GM21381 (cell line): ENCODE measurements around the gene MAJIN.
"Not testable (repeated sequence)": the region's sequence is repeated elsewhere in the genome, so short reads cannot be mapped to it uniquely, and the experiment has no call there.

Experiments used
- ATAC-seq: cut with Tn5 transposase; IDR thresholded peaks from one replicate; pipeline ENCODE4 v1.9.1; 2021; ENCODE audit warnings: mild to moderate bottlenecking, moderate library complexity; ENCODE audit not compliant: unreplicated experiment

MAJIN gene, protein sequence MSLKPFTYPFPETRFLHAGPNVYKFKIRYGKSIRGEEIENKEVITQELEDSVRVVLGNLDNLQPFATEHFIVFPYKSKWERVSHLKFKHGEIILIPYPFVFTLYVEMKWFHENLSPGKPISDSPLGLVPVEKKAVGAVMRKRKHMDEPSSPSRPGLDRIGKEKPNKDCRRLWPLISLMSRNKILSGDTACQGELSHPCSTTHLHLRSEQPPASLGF

DNA sequence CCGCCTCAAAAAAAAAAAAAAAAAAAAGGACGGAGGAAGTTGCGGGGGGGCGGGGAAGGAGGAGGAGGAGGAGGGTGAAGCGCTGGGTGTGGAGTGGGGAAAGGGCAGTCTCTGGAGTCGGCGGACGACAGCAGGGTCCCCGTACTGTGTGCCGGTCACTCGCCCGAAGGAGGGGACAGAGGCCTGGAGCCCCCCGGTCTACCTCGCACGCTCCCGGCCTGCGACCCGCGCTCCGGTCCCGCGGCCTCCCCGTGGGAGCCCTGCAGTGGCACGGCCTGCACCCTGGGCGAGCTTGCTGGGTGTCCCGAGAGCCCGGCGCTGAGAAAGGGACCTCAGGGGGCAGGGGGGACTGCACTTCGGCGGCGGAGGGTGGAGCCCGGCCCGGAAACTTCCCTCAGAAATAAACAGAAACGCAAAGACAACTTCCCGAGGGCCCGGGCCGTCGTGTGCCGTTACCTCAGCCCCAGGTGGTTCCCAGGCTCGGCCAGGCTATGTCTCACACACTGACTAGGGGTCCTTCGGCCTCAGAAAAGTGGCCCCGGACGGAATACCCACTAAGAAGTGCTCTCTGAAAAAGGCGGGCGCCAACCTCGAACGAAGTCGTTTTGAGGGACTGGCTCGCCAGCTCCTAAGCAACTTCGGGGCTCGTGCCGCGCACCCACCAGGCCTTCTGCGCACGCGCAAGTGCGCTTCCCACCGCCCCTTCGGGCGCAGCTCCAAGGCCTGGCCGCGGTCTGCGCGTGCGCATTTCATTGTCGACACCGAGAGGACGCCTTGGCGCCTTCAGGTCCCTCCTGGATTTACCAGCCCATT, at the start of gene MAJIN:
Gene MAJIN, minus strand, starts transcription at position 688 of the 813 bp plus-strand sequence. CDS start 12,703 bp downstream, outside the sequence.
- no peak for ATAC-seq

DNA sequence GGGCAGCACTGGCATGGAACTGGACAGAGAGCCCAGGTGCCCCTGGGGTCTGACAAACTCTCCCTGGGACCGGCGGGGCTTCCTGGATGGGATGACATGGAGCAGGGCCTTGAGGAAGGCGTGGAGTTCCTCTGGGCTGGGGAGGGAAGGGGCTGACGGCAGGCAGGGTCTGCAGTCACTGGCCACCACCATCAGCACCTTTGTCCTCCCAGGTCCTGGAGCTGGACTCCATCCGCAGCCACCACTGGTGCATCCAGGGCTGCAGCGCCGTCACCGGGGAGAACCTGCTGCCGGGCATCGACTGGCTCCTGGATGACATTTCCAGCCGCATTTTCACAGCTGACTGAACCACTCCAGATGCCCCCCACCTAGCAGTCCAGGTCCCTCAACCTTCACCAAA, 49.6 kb upstream of the MAJIN start:
- no peak for ATAC-seq

DNA sequence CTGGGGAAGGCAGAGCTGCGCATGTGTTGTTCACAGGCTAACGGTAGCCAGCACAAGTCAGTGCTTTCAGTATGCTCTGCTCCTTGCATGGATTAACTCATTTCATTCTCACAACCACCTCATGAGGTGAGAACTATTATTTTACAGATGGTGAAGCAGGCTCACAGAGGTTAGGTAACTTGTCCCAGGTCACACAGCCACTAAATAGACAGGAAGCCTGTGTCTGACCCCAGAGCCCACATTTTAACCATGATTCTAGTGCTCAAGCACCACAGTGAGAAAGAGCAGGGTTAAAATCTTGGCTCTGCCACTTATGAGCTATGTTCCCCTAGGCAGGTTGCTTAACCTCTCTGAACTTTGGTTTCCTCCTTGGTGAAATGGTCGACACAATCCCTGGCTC, 49.1 kb upstream of the MAJIN start:
- ATAC-seq = no peak

DNA sequence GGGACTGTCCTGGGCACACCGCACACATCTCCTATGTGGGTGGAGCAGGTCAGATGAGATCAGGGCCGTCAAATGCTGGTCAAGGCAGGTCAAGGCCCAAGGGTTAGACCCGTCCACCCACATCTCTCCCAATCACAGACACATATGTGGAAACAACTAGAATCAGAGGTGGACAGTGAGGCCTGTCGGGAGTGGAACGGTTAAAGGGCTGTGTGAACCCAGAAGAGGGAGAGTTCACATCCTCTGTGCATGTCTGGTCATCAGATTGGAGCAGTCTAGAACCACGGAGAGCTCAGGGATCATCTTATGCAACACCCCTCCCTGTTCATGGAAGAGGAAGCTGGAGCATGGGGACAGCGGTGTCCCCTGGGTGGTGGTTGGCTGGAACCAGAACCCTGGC, 47.9 kb upstream of the MAJIN start:
- no peak for ATAC-seq

DNA sequence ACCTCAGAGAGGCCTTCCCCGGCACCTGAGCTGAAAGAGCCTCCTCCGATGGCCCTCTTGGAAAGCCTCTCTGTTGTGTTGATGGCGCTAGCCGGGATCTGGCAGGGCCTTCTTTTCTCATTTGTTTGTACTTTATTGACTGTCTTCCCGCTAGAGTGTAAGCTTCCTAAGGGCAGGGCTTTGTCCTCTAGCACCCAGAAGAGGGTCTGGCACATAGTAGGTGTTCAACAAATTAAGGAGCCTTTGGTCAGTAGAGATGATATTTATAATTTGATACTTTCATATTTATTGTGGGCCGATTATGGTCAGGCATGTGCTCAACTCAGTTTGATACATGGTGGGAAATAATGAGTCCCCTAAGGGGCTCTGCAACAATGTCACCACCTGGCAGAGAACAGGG, 46.0 kb upstream of the MAJIN start:
- ATAC-seq = no peak

DNA sequence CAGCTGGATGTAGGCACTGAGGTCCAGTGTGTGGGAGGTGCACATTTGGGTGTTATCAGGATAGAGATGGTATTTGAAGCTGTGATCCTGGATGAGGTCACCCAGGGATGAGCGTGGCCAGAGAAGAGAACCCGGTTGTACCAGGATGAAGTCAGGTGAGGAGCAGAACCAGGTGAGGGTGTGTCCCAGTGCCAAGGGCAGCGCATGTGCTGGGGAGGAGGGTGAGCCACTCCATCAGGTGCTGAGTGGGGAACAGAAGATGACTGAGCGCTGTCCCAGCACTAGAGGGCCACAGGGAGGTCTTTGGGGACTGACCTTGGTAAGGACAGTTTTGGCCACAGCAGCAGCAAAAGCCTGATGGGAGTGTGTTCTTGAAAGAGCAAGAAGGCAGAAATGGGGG, 44.8 kb upstream of the MAJIN start:
- no peak for ATAC-seq

DNA sequence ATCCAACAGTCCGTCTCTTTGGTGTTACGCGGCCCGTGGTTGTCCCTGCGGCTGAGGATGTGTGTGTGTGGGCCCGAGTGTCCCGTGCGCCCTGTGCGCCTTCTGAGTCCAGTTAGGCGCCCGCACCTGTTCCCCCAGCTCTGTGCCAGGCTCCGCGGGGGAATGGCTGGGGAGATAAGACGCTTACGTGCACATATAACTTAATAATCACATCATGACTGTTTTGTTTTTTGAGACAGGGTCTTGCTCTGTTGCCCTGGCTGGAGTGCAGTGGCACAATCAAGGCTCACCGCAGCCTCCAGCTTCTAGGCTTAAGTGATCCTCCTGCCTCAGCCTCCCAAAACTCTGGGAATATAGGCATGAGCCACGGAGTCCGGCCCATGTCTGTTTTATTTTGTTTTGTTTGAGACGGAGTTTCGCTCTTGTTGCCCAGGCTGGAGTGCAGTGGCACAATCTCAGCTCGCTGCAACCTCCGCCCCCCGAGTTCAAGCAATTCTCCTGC, 42.9 kb upstream of the MAJIN start:
- ATAC-seq = no peak

DNA sequence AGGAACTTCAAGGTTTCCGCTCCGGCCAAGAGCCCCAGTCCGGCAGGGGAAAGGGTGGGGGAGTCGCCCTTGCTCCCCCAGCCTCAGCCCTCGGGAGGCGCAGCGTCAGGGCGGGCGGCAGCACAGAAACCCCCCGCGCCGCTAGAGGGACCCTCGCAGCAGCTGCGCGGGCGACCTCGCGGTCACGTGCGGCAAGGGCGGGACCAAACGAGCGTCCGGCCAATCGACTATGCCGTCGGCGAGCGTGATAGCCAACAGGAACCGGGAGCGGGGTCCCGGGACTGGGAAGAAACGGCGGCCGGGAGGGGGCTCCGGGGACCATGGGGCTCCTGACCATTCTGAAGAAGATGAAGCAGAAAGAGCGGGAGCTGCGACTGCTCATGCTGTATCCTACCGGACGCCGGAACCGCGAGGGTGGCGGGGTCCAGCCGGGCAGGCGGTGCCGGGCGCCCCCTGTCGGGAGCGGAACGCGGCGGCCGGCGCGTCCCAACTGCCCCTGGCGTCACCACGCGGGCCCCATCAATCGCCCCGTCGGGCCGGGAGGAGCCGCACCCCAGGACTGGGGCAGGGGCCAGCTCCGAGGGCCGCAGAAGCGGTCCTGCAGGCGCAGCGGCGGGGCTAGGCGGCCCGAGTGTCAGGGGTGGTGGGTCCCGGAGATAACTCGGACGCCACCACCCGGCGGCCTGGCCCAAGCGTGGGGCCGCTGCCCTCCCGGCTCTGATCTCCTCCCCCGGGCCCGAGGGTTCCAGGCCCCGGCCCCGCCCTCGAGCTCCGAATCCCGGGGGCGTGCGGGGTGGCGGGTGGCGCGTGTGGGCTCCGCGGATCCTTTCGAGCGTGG, 42.2 kb upstream of the MAJIN start, which contains the start of gene ARL2:
Gene ARL2, plus strand, starts transcription at position 273 of the 838 bp plus-strand sequence. Its CDS starts 48 bp downstream, at position 321.
- ATAC-seq = peak; percentile 67

DNA sequence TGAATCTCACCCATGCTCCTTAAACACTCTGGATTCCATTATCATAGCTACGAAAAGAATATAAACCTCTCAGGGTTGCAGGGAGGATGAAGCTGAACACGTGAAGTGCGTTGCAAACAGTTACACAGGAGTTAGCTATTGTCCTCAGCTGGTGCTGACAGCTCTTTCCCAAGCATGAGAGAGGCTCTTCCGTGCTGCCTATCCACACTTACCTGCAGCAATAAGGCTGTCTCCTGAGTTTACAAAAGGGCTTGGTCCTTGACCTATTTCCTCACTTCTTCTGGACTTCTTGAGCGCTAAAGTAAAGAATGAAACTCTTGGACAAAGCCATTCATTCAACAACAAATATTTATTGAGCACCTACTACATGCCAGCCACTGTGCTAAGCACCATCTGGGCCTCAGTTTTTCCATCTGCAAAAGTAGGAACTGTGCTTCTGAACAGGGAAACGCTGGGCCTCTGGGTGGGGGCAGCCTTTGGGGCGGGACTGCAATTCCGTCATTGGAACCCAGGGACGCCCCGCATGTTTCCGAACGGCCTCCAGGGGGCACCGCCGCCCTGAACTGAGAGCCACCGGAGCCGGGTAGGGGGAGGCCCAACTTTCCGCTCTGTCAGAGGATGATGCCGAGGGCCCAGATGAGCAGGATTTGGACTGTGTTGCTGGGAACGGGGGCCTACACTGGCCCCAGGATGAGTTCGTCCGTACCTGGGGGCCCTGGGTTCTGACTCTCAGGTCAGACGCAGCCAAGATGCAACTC, 41.4 kb upstream of the MAJIN start:
- ATAC-seq = peak; percentile 61

DNA sequence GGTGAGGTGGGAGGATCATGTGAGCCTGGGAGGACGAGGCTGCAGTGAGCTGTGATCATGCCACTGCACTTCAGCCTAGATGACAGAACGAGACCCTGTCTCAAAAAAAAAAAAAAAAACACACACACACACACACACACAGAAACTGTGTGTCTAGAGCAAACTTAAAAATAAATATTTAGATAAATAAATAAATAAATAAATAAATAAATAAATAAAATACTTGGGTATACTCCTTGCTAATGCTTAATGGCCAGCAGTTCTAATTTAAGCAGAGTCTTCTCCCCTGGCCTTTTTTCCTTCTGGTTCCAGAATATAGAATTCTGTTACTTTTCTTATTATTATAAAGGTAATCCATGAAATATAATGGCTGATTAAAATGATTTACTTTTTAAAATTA, 37.0 kb upstream of the MAJIN start:
- ATAC-seq = no peak

DNA sequence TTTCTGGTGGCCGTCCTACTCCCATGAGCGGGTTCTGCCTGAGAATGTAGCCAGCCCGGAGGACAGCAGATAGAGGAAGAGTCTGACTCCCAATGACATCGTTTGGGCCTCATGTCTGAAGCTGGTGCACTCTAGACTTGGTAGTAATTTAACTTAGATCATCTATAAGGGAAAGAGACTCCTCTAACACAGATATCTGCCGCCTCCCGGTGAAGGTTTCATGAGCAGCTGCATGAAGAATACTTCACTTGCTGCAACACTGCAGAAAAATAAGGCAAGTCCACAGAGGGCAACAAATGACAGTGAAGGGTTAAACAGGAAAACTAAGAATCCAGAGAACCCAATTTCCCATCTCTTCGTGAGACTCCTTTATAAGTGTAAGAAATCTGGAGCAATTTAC, 36.1 kb upstream of the MAJIN start:
- no peak for ATAC-seq

DNA sequence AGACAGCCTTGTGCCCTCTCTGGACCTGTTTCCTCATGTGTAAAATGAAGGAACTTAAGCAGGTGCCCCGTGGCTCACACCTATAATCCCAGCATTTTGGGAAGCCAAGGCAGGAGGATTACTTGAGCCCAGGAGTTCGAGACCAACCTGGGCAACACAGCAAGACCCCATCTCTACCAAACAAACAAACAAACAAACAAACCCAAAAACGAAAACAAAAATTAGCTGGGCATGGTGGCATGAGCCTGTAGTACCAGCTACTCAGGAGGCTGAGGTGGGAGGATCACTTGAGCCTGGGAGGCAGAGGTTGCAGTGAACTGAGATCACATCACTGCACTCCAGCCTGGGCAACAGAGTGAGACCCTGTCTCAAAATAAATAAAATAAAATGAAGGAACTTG, 32.1 kb upstream of the MAJIN start:
- not testable (repeated sequence) for ATAC-seq

DNA sequence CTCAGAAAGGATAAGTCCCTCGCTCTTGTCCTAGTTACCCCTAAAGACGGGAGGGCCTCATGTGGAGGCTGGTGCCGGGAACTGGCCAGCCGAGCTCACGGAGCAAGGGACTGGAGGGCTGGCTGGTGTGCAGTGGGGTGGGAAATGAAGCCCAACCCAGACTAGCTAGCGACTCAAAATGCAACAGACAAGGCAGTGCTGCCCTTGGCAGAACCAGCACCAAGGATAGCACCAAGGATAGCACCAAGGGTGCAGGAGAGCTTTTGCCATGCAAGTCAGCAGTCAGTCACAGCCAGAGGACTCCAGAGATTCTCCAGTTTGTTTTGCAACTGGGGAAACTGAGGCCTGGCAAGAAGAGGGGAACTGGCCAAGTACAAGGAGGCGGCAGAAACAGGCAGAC, 31.4 kb upstream of the MAJIN start:
- ATAC-seq = no peak

DNA sequence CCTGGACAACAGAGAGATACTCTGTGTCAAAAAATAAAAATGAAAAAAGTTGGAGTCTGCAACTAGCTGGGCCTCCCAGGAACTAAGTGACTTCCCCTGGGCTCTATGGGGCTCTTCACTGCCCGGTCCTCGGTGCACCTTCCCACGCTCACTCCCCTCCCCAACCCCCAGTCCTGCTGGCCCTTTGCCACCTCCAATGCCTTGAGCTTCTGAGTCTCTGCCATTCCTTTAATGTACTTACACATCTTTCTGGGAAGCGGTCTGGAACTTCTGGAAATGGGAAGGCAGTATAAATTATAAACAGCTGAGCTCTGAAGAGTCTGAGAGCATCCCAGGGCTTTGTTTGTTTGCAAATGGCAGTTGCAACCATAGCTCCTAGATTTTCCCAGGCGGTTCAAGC, 30.8 kb upstream of the MAJIN start:
- no peak for ATAC-seq

DNA sequence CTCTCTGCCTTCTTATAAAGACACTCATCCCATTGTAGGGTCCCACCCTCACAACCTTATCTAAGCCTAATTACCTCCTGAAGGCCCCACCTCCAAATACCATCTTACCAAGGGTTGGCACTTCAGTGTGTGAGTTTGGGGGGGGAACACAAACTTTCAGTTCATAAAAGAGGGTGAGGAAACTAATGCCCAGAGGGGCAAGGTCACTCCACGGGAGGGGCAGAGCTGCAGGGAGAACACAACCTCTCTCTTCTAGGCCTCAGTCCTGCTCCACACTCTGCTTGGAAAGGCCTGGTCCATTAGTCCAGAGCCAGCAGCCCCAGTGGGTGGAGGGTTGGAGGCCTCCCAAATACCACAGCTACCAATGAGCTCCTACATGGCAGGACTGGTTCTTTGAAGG, 27.6 kb upstream of the MAJIN start:
- no peak for ATAC-seq

DNA sequence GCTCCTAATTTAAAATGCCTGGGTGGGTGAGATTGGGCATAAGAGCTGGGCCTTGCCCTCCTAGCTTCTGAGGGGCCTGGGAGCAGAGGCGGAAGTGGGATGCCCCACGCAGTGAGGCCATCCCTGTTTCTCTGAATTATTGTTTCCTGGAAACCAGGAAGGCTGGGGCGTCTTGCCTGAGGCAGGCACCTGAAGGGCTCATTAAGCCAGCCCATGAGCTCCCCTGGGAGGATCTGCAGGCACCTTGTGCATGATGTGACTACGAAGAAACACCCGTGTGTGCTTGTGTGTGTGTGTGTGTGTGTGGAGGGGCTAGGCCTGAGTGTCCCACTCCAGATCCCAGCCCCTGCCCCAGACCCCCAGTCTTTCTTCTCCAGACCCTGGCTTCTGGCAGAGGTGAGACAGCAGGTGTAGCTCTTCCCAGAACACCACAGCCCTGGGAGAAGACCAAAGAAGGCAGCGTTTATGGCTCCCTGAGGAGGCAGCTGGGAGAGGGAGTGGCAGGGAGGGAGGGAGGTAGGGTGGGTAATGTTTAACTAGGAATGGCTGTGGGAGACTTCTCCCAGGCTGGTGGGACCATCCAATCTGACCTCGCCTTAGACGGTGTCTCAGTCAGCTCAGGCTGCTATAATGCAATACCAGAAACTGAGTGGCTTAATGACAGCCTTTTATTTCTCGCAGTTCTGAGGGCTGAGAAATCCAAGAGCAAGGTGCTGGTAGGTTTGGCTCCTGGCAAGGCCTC, 27.0 kb upstream of the MAJIN start:
- no peak for ATAC-seq

DNA sequence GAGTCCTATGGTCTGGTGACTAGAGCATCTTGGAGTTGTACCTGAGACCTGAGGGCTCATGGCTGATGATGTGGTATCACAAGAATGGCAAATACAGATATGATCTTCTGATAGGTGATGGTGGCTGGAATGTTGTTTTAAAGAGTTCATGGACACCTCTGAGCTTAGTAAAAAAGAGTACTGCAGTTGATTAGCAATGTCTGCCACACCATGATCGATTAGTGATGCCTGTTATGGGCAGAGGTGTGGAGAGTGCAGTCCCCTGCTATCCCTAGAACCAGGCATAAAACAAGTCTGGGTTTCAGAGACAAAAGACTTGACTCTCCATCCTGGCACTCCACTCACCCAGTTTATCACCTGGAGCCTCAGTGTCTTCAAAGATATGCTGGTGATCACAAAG, 26.2 kb upstream of the MAJIN start:
- no peak for ATAC-seq

DNA sequence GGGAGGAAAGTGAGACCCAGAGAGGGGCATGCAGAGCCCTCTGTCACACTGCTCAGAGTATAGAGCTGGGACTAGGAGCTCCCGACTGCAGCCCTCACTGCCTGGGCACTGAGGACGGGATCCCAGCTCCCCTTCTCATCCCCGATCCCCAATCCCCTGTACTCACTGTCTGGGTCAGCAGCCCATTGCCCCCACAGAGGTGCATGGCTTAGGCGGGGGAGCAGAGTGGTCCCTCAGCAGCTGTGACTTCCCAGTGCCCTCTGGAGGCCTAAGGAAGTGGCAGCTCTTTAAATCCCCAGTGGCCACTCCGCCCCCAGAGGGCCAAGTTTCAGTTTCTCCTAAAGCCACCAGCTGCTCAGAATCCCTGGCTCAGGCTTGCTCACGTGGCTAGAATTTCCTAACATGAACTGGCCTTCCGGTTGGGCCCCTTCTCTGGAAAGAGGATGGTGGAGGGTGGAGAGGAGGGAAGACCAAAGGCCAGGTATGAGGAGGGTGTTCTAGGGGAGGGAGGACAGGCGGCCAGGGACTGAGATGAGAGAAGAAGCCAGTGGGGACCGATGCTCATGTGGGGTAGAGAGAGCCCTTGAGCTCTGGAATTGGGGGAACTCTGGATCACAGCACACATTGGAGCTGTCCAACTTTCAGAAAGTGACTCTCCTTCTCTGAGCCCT, 24.9 kb upstream of the MAJIN start, which contains the start of gene BATF2:
Gene BATF2, minus strand, starts transcription at position 262 of the 671 bp plus-strand sequence. Its CDS starts 57 bp downstream, at position 205.
- no peak for ATAC-seq

DNA sequence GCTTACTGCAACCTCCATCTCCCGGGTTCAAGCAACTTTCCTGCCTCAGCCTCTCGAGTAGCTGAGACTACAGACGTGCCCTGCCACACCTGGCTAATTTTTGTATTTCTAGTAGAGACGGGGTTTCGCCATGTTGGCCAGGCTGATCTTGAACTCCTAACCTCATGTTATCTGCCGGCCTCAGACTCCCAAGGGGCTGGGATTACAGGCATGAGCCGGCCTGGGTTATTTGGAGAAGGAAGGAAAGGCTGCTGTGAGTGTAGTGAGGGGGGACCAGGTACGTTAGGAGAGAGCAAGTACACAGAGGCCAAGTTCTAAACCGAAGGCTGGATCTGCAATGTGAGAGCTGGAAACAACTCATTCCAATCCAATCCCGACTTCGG, 24.4 kb upstream of the MAJIN start:
- no peak for ATAC-seq
